ENCODE measurements around the gene PPP1R14D.

- TF ChIP-seq POLR2AphosphoS5 (IDR thresholded peaks at IDR 0.05; ENCODE audit: low read depth) (no peak), CTCF (conservative IDR thresholded peaks at IDR 0.05; ENCODE audit: low read depth in 2 of 2) (no peak), EZH2 (IDR thresholded peaks at IDR 0.05; ENCODE audit: low read depth, unreplicated experiment) (no peak), REST (IDR thresholded peaks at IDR 0.05; ENCODE audit: unreplicated experiment) (no peak), EZH2phosphoT487 (IDR thresholded peaks at IDR 0.05; ENCODE audit: unreplicated experiment) (no peak)
These were observed 54.6 kb downstream of the PPP1R14D start for GRCh38 chr15:40773902-40774301.

All from GM23338 (cell line).